ENCODE measurements around the gene SIRPG.
"Not testable (repeated sequence)": the region's sequence is repeated elsewhere in the genome, so short reads cannot be mapped to it uniquely, and the experiment has no call there.

Gene SIRPG

DNA sequence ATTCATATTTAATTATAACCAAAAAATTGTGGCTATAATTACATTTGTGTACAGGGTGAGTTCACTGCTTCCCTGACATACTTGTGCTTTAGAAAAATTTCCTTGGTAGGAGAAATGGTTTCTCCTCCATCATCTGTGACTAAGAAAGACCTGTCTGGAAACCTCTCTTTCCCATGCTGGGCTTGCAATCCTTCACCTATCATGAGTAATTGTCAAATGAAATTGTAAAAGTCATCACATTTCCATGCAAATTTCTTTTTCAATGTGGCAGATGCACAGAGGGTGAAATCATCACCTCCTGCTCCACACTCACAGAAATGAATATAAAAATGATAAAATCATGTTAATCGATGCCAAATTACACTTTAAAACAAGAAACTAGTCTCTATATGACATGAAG, 36.3 kb downstream of the SIRPG start:
- DNase-seq (ENCODE audit: insufficient read length), result no peak

DNA sequence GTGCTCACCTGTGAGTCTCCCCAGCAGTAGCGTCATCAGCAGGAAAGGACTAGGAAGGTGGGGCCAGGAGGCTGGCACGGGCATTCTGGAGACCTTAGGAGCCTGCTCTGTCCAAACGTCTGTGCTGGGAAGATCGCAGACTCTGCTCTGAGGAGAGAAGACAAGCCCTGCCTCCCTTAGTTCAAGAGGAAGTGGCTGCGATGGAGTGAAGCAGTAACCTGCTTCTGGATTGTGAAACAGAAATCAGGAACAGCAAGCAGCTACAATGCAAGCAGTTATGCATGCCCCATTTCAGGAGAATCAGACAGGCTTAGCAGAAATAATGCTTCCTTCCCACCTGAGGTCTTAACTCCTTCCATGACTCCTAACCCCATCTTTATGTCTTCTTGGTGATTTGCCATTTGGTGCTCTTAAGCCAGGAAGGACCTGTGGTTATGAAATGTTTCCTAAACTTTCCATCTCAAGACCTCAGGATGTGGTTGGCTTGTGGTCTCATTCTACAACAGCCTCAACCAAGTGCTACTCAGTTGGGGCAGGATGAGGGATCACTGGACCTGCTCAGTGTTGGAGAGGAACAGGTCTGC, 37.6 kb downstream of the SIRPG start, which contains the start of gene SIRPB1:
Gene SIRPB1 (minus strand): TSS at position 149 of the 584 bp plus-strand sequence. CDS start 65 bp downstream, at position 84.
- FAIRE-seq (no peak), DNase-seq (ENCODE audit: insufficient read length) (no peak)
- no peak for TF ChIP-seq TAF1 (IDR thresholded peaks at IDR 0.05; ENCODE audit: borderline replicate concordance, low read depth, low read length)

More for the DNA sequence above, 36.3 kb downstream of the SIRPG start:
- FAIRE-seq, result no peak
- TF ChIP-seq POLR2A (IDR thresholded peaks at IDR 0.05; ENCODE audit: low read depth, low read length) (no peak), TAF1 (IDR thresholded peaks at IDR 0.05; ENCODE audit: borderline replicate concordance, low read depth, low read length) (no peak), POLR2AphosphoS5 (IDR thresholded peaks at IDR 0.05; ENCODE audit: low read depth, low read length) (no peak)

DNA sequence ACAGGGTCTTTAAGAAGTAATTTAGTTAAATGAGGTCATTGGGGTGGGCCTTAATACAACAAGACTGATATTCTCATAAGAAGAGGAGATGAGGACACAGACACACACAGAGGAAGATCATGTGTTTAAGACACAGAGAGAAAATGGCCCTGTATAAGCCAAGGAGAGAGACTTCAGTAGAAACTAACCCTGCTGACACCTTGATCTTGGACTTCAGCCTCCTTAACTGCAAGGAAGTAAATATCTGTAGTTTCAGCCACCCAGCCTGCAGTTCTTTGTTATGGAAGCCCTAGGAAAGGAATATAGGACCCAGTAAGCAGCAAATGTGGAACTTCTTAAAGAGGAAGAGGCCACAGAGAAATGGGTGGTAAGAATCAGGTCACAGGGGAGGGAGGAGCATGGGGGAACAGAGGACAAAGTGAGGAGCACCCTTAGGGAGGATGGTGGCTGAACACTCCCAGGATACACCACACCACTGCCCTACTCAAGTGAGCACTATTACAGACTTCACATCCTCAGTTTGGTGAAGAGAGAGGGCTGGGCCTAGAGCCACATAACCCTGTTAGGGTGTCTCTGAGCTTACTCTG, 38.5 kb downstream of the SIRPG start:
- FAIRE-seq (no peak), DNase-seq (ENCODE audit: insufficient read length) (no peak)
- TF ChIP-seq TAF1 (IDR thresholded peaks at IDR 0.05; ENCODE audit: borderline replicate concordance, low read depth, low read length) (no peak), POLR2A (IDR thresholded peaks at IDR 0.05; ENCODE audit: low read depth, low read length) (no peak), POLR2AphosphoS5 (IDR thresholded peaks at IDR 0.05; ENCODE audit: low read depth, low read length) (no peak)

DNA sequence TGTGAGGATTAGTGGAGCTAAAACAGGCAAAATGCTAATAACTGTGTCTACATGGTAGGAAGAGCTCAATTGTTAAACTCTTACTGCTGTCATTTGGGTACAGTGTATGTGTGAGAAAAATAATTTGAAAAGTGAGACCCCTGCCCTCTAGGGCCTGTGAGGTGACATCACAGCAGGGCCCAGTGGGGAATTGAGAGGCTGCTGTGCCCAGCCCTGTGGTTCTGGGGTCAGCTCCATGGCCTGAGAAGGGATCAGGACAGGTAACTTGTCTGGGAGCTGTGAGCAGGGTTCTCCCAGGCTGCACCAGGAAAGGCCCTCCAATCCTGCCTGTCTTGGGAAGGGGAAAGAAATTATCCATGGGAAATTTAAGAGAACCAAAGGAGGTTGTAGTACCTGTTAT, 39.1 kb downstream of the SIRPG start:
- DNase-seq (ENCODE audit: insufficient read length), result no peak
- FAIRE-seq, result no peak
- TF ChIP-seq POLR2AphosphoS5 (IDR thresholded peaks at IDR 0.05; ENCODE audit: low read depth, low read length) (no peak), TAF1 (IDR thresholded peaks at IDR 0.05; ENCODE audit: borderline replicate concordance, low read depth, low read length) (no peak)

DNA sequence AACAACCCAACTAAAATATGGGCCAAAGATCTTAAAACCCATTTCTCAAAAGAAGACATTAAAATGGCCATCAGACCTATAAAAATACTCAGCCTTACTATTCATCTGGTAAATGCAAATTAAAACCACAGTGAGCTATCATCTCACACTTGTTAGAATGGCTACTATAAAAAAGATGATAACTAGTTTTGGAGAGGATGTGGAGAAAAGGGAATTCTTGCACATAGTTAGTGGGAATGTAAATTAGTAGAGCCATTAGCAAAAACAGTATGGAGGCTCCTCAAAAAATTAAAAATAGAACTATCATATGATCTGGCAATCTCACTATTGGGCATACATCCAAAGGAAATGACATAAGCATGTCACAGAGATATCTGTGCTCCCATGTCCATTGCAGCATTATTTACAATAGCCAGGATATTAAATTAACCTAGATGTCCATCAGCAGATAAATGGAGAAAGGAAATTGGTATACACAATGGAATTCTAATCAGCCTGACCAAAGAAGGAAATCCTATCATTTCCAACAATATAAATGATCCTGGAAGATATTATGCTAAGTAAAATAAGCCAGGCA, 40.6 kb downstream of the SIRPG start:
- DNase-seq (ENCODE audit: insufficient read length) (no peak), FAIRE-seq (no peak)
- no peak for TF ChIP-seq POLR2AphosphoS5 (IDR thresholded peaks at IDR 0.05; ENCODE audit: low read depth, low read length)
- TF ChIP-seq POLR2A (IDR thresholded peaks at IDR 0.05; ENCODE audit: low read depth, low read length), result no peak
- TF ChIP-seq TAF1 (IDR thresholded peaks at IDR 0.05; ENCODE audit: borderline replicate concordance, low read depth, low read length), result no peak

DNA sequence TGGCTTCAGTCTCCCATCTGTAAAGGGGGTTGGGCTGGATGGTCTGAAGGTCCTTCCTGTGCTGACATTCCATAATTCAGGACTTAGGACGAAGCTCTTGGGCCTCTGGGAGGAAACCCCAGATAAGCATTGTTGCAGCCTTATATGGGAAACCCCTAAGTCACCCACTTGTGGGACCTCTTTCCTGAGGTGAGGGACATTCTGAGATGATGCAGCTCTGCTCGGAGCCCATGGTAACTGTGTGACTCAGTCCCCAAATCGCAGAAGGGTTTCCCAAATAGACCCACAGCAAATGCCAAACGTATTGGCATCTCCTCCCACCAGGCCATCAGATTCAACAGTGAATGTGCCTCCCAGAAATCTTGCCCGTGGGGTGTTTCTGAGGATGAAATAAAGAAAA, 47.2 kb downstream of the SIRPG start:
- DNase-seq (ENCODE audit: insufficient read length); FAIRE-seq: not testable (repeated sequence)

DNA sequence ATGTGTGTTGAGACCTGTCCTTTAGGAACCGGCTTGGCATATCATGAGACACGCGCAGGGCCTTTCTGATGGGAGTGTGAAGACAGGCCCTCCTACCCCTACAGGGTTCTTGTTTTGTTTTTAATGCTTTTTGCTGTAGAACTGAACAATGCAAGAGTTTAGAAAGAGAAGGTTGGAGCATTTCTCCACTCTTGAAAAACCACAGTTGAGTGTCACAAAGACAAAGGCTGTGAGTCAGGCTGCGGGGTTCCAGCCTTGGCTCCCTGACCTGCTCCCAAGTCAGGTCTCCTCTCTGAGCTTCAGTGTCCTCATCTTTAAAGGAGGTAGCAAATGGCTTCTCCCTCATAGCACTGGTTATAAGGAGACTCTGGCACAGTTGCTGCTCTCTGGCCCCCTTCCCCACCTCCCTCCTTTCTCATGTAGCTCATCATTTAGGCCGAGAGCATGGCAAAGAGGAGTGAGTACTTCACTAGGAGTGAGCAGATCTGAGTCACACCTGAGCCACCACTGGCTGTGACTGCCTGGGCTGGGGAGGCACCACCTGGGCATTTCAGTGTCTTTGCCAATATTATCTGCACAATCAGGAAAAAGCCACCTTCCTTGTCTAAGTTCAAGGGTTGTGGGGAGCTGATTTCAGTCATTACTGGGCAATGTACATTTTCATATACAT, 48.8 kb downstream of the SIRPG start:
- FAIRE-seq; DNase-seq (ENCODE audit: insufficient read length): not testable (repeated sequence)

DNA sequence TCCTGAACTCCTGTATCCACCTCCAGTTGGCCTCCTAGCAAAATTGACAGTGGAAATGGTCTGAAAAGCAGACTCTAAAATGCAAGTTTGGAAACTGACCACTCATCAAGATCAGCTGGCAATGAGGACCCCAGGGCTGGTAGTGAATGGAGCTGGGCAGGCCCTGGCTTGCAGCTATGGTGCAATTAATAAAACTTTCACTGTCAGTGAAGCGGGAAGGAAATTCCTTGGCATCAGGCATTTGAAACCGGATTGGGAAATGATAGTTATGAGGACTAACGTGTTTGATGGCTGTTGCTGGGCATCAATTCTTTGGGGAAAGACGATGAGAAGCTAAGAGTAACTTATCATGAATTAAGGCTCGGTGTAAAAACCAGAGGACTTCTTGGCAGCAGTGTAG, 56.8 kb downstream of the SIRPG start:
- FAIRE-seq (no peak), DNase-seq (ENCODE audit: insufficient read length) (no peak)
- TF ChIP-seq POLR2AphosphoS5 (IDR thresholded peaks at IDR 0.05; ENCODE audit: low read depth, low read length) (no peak), TAF1 (IDR thresholded peaks at IDR 0.05; ENCODE audit: borderline replicate concordance, low read depth, low read length) (no peak), POLR2A (IDR thresholded peaks at IDR 0.05; ENCODE audit: low read depth, low read length) (no peak)

DNA sequence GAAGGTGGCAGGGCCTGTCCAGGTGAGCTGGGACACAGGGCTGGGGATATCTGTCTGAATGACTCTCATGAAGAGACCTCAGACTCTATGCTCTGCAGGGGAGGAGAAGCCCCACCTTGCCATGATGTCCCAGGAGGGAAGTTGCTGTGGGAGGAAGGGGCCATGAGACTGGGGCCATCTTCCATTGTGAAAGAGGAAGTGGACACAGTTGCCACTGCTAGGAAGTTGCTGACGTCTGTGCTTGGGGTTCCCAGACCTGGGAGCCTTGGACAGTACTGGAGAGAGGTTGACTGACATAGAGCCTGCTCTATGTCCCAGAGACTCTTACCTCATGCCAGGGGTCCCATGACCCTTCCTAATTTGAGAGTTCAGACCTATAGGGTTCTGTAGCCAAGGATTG, 62.2 kb downstream of the SIRPG start:
- no peak for FAIRE-seq
- TF ChIP-seq POLR2A (IDR thresholded peaks at IDR 0.05; ENCODE audit: low read depth, low read length), result no peak
- no peak for DNase-seq (ENCODE audit: insufficient read length)

DNA sequence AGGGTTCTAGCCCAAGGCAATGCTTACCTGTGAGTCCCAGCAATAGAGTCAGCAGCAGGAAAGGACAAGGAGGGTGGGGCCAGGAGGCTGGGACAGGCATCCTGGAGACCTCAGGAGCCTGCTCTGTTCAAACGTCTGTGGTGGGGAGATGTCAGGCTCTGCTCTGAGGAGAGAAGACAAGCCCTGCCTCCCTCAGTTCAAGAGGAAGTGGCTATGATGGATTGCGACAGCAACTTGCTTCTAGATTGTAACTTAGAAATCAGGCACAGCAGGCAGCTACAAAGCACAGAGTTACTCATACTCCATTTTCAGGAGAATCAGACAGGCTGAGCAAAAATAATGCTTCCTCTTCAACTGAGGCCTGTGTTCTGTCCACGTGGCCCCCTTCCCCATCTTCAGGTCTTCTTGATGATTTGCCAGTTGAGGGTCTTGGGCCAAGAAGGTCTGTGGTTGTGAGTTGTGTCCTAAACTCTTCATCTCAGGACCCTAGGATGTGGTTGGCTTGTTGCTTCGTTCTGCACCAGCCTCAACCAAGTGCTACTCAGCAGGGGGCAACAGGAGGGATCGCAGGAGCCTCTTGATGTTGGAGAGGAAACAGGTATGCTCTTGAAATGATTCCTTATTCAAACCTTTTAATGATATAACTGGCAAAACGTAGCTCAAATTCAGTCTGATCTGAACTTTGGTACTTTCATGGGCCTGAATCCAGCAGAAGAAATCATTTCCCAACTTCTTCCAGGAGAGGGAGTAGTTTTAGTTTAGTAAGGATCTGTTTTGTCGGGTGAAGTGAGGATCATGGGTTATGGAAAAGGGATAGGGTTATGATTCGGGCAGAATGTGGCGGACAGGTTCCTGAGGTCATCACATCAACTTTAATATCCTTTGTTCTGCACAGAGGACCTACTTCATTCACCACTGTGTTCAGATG, 68.8 kb downstream of the SIRPG start:
- TF ChIP-seq POLR2AphosphoS5 (IDR thresholded peaks at IDR 0.05; ENCODE audit: low read depth, low read length) (no peak), TAF1 (IDR thresholded peaks at IDR 0.05; ENCODE audit: borderline replicate concordance, low read depth, low read length) (no peak)
- FAIRE-seq (no peak), DNase-seq (ENCODE audit: insufficient read length) (no peak)

DNA sequence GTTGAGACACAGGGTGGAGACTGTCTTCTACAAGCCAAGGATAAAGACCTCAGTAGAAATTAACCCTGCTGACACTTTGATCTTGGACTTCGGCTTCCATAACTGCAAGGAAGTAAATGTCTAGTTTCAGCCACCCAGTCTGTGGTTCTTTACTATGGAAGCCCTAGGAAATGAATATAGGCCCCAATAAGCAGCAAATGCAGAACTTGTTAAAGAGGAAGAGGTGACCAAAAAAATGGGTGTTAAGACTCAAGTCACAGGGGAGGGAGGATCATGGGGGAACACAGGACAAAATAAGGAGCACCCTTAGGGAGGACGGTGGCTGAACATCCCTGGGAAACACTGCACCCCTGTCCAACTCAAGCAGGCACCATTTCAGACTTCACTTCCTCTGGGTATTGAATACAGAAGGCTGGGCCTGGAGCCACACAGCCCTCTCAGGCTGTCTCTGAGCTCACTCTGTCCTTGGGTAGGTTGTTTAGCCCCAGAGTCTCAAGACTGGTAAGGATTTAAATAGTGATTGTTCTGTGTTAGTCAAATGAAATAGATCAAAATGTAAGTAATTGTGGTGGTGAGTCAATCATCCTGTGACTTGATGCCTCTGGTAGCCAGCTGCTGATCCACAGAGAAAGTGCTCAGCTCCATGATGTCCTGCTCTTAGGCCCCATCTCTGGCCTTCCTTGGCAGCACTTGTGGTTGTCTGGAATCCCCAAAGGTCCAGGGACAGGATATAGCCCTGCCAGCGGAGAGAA, 69.6 kb downstream of the SIRPG start:
- DNase-seq (ENCODE audit: insufficient read length) (no peak), FAIRE-seq (no peak)
- TF ChIP-seq POLR2AphosphoS5 (IDR thresholded peaks at IDR 0.05; ENCODE audit: low read depth, low read length) (no peak), POLR2A (IDR thresholded peaks at IDR 0.05; ENCODE audit: low read depth, low read length) (no peak), TAF1 (IDR thresholded peaks at IDR 0.05; ENCODE audit: borderline replicate concordance, low read depth, low read length) (no peak)

Data from GM12892 (cell line).